Progenitor cell of endocrine pancreas (in vitro differentiated cells): Measurements from ENCODE around the gene TDP2. TPM values are rescaled to one million over a fixed set of nuclear protein-coding genes. Genes with fewer than 3 reads are reported as not detected.
"Not testable (repeated sequence)": the region's sequence is repeated elsewhere in the genome, so short reads cannot be mapped to it uniquely, and the experiment has no call there.

Source experiments
- DNase-seq: peaks from one replicate; pipeline ENCODE4 v3.0.0; 2021; ENCODE audit warnings: low spot score; ENCODE audit not compliant: unreplicated experiment
- H3K27ac Mint-ChIP-seq: 2 replicates; pipeline ENCODE4 v1.8.0; 2021; ENCODE audit warnings: mild to moderate bottlenecking, moderate library complexity, mixed read lengths
- H3K27me3 Mint-ChIP-seq: 2 replicates; pipeline ENCODE4 v1.8.0; 2021; ENCODE audit warnings: mixed read lengths
- H3K36me3 Mint-ChIP-seq: 2 replicates; pipeline ENCODE4 v1.8.0; 2022; ENCODE audit warnings: mixed read lengths; ENCODE audit not compliant: insufficient read depth
- H3K4me1 Mint-ChIP-seq: 2 replicates; pipeline ENCODE4 v1.8.0; 2021; ENCODE audit warnings: low read depth, mixed read lengths
- H3K4me3 Mint-ChIP-seq: 2 replicates; pipeline ENCODE4 v1.8.0; 2021; ENCODE audit warnings: low read depth, mild to moderate bottlenecking, moderate library complexity, mixed read lengths
- H3K9me3 Mint-ChIP-seq: 2 replicates; pipeline ENCODE4 v1.8.0; 2021; ENCODE audit warnings: low read depth, mixed read lengths
- CTCF ChIP-seq: fragments of 200-600 bp; sonication (generic); IDR thresholded peaks from one replicate; pipeline ENCODE4 v1.5.0; 2021; ENCODE audit warnings: antibody characterized with exemption, mild to moderate bottlenecking; ENCODE audit not compliant: unreplicated experiment
- total RNA-seq: library from RNA; stranded (reverse); gene quantifications from 2 replicates; pipeline ENCODE4 v1.2.1, GENCODE V29; 2021

TDP2 gene
- total RNA-seq, 1 donor from 2014 or later, result 65.6 TPM

DNA sequence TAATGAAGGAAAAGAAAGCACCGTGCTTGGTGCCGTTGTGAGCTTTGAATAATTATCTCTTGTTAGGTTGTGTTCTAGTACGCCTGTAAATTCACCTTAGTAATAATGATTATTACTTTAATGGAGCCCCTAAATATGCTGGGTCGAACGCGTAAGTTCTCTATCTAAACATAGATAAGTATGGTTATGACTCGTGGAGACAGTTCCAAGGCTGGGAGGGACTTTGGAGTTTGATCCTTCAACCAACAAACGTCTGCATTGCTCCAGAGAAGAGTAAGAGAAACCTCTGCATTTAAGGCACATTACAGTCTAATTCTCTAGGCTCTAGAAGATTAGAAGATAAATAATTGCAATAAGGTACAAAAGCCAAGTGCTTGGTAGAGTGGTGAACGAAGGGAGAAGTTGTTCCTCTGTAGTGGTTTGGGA is 692 bp upstream of the TDP2 start:
- peaks cover 20% of the 10 kb centered on the region for H3K9me3 Mint-ChIP-seq

GRCh38 chr6:24666097-24666640 is 530 bp downstream of the TDP2 start:
- peak overlapping the region; percentile 88 for H3K4me3 Mint-ChIP-seq
- peaks cover 20% of the 10 kb centered on the region for H3K9me3 Mint-ChIP-seq
- H3K36me3 Mint-ChIP-seq, result peaks cover 35% of the 10 kb centered on the region
- H3K27ac Mint-ChIP-seq, result peak overlapping the region; percentile 100
- H3K4me1 Mint-ChIP-seq, result peaks cover 47% of the 10 kb centered on the region
- TF ChIP-seq CTCF, result no peak
- no peaks in the 10 kb centered on the region for H3K27me3 Mint-ChIP-seq
- DNase-seq, result peak; percentile 22

More for the DNA sequence above, 692 bp upstream of the TDP2 start:
- Mint-ChIP-seq H3K4me3 (peak overlapping the region; percentile 88), H3K27ac (peak overlapping the region; percentile 100), H3K4me1 (peaks cover 35% of the 10 kb centered on the region), H3K36me3 (peaks cover 36% of the 10 kb centered on the region), H3K27me3 (no peaks in the 10 kb centered on the region)
- DNase-seq, result no peak
- TF ChIP-seq CTCF, result no peak

- Mint-ChIP-seq H3K4me3 (peak overlapping the region; percentile 88), H3K9me3 (peaks cover 8% of the 10 kb centered on the region), H3K27ac (peak overlapping the region; percentile 100), H3K36me3 (peaks cover 26% of the 10 kb centered on the region), H3K27me3 (no peaks in the 10 kb centered on the region), H3K4me1 (peaks cover 52% of the 10 kb centered on the region)
- no peak for TF ChIP-seq CTCF
- no peak for DNase-seq
Measured at GRCh38 chr6:24664046-24664987, 2.4 kb downstream of the TDP2 start.

DNA sequence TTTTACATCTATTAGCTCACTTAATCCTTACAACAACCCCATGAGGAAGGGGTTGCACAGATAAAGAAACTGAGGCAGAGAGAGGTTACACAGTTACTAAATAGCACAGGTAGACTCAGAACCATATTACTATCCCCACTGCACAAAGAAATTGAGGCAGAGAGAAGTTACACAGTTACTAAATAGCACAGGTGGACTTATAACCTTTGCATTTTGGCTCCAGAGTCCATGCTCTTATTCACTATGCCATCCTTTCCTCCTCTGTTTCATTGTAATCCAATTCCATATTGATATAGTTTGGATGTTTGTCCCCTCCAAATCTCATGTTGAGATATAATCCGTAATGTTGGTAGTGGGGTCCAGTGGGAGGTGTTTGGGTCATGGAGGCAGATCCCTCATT is 3.5 kb downstream of the TDP2 start:
- DNase-seq, result no peak
- Mint-ChIP-seq H3K4me1 (peaks cover 54% of the 10 kb centered on the region), H3K36me3 (peaks cover 20% of the 10 kb centered on the region), H3K27ac (no peak overlapping the region), H3K9me3 (peaks cover 3% of the 10 kb centered on the region), H3K4me3 (no peak overlapping the region), H3K27me3 (no peaks in the 10 kb centered on the region)
- TF ChIP-seq CTCF, result no peak

- peak overlapping the region; percentile 44 for H3K4me3 Mint-ChIP-seq
- no peak for TF ChIP-seq CTCF
Measured at GRCh38 chr6:24662236-24662635, 4.5 kb downstream of the TDP2 start.

DNA sequence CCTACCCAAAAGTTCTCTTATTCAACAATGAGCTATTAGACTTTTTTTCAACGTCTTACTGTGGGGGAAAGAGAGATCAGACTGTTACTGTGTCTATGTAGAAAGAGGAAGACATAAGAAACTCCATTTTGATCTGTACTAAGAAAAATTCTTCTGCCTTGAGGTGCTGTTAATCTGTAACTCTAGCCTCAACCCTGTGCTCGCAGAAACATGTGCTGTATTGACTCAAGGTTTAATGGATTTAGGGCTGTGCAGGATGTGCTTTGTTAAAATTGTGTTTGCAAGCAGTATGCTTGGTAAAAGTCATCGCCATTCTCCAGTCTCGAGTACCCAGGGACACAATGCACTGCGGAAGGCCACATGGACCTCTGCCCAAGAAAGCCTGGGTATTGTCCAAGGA is 4.9 kb downstream of the TDP2 start:
- peaks cover 27% of the 10 kb centered on the region for H3K36me3 Mint-ChIP-seq
- peak overlapping the region; percentile 44 for H3K4me3 Mint-ChIP-seq
- peak overlapping the region; percentile 96 for H3K27ac Mint-ChIP-seq
- DNase-seq, H3K9me3 Mint-ChIP-seq, H3K27me3 Mint-ChIP-seq: not testable (repeated sequence)
- peaks cover 51% of the 10 kb centered on the region for H3K4me1 Mint-ChIP-seq

More at GRCh38 chr6:24662236-24662635, 4.5 kb downstream of the TDP2 start:
- Mint-ChIP-seq H3K4me1 (peaks cover 52% of the 10 kb centered on the region), H3K9me3 (no peaks in the 10 kb centered on the region), H3K27ac (peak overlapping the region; percentile 96), H3K36me3 (peaks cover 25% of the 10 kb centered on the region), H3K27me3 (no peaks in the 10 kb centered on the region)
- DNase-seq, result no peak
